ENCODE data around the gene SAMD4A.

DNA sequence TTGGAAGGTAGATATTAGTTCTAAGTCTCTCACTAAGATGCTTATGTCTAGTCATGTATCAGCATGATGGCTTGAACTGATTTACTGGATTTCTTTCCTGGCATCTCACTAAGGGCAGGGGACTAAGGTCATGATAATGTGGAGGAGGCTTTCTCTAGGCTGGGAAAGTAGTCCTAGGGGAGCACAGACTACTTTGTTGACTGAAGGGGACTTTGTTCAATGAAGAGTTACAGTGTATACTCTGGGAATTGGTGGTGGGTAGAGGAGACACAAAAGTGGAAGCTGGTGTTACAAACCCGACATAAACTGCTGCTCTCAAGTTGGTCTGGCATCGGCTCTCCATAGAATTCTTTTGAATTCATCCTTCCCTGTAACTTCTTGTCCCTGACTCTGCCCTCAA, 75.2 kb downstream of the SAMD4A start:
- TF ChIP-seq EZH2 (IDR thresholded peaks at IDR 0.05; ENCODE audit: insufficient read depth, poor library complexity, severe bottlenecking) (no peak), EZH2phosphoT487 (IDR thresholded peaks at IDR 0.05; ENCODE audit: insufficient read depth, low read depth) (no peak)
